Putamen (tissue), 1 donor: ENCODE measurements around the gene FIBCD1.
"Not testable (repeated sequence)": the region's sequence is repeated elsewhere in the genome, so short reads cannot be mapped to it uniquely, and the experiment has no call there.

Source experiments
- DNase-seq: peaks from one replicate; pipeline ENCODE4 v3.0.0-alpha.2; 2016; ENCODE audit warnings: low spot score

Gene FIBCD1

GRCh38 chr9:130921989-130922892, 16.8 kb downstream of the FIBCD1 start:
- DNase-seq: no peak

- no peak for DNase-seq
These were observed 17.6 kb downstream of the FIBCD1 start for GRCh38 chr9:130921300-130921988.

DNA sequence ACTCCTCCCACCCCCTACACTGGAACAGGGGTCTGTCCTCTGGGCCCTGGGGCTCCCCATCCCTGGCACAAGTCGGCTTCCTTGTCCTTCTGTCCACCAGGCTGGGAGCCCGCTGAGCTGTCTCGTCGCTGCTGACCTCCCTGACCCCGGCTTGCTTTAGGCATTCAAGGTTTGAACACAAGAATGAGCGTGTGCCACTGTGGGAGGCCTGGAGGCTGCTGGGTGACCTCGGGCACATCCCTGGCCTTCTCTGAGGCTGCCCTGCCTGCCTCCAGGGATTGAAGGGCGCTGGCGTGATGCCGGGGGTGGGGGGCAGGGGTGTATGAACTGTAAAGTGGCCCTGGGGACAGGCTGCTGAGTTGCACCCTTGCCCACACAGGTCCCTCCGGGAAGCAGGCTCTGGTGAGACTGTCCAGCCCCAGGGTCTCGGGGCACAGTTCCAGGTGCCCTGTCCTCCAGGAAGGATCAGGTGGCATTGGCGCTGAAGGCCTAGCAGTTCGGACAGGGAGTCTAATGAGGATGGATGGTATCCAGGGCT, 18.2 kb downstream of the FIBCD1 start:
- DNase-seq: no peak

DNA sequence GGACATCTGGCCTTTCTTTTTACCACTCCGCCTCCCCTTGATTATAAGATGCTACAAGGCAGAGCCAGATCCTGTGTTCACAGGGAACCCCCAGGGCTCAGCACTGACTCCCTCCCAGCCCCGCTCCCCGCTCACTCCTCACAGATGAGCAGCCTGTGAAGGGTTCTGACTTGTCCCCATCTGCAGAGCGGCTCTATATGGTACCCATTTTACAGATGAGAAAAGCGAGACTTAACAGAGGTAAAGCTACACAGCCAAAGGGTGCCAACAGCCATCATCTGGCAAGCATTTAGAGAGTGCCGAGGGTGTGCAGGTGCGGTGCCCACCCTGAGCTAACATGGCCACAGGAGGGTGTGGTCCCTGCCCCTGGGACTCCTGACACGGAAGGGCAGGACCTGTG, 18.8 kb downstream of the FIBCD1 start:
- DNase-seq: no peak

DNA sequence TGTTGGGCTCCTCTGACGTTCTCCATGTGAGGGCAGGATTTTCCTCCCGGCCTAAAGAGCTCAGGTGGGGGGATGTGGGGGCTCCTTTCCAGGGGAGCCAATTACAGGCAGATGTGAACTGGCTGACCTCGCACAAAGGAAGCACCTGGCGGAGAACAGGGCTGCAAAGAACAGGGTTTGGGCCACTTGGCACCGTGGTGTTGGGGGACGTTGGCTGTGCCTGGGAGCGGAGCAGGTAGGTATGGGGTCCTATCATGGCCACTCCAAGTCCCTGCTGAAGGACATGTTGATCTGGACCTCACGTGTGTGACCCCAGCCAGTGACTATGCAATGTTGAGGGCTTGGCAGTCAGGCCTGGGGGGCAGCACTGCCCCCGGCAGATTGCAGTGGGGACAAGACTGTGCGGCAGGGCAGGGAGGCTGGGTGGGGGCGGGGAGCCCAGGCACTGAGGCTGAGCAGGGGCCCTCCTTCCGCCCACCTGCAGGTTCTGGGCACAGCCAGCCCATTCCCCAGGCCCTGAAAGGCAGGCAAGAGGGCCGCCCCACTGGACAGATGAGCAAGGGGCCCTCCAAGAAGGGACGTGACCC, 19.4 kb downstream of the FIBCD1 start:
- no peak for DNase-seq

- DNase-seq: peak; percentile 35
These were observed 20.1 kb downstream of the FIBCD1 start for GRCh38 chr9:130918826-130919558.

GRCh38 chr9:130918101-130918825, 20.8 kb downstream of the FIBCD1 start:
- no peak for DNase-seq

DNA sequence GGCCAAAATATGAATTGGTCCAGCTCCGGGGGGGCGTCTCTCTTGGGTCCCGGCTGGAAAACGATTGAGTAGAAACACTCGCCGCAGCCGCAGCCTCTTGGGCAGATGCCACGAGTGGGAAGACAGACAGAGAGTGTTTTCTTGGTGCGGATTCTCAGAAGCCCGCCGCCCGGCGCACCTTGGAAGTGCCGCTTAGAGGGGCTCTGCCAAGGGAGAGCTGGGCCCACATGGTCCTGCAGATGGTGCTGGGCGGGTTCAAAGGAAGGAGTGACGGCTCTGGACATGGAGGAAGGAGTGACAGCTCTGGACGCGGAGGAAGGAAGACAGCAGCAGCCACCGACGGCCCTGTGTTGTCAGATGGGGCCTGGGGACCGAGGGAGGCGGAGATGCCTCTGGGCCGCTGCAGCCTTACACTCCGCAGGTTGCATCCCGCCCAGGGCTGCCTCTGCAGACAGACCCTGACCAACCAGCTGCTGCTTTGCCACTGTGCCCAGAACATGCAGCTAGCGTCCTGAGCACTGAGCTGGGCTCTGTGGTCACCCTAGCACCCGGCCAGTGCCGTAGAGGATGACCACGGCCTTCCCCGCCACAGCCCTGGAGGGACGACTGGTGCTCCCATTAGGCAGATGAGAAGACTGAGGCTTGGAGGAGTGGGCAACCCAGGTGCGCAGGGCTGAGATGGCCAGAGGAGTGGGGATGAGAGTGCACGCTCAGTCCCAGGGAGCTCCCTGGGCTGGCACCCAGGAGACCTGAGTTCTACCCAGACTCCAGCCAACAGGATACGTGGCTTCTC, 21.7 kb downstream of the FIBCD1 start:
- no peak for DNase-seq

DNA sequence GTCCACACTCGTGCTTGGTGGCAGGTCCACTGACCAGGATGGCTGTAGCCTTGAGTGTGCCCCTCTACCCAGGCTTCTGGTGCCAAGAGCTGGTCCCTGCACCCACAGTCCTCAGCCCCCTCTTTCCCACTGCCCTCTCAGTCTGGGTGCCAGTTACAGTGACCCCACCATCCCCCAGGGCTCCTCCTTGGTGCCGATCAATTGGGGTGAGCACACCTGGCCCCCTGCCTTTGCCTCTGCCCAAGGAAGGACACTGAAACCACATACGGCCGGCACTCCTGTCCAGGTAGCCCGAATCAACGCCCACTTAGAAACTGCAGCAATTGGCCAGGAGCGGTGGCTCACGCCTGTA, 24.0 kb downstream of the FIBCD1 start:
- DNase-seq: no peak

- DNase-seq: no peak
These were observed 24.5 kb downstream of the FIBCD1 start for GRCh38 chr9:130914417-130915095.

DNA sequence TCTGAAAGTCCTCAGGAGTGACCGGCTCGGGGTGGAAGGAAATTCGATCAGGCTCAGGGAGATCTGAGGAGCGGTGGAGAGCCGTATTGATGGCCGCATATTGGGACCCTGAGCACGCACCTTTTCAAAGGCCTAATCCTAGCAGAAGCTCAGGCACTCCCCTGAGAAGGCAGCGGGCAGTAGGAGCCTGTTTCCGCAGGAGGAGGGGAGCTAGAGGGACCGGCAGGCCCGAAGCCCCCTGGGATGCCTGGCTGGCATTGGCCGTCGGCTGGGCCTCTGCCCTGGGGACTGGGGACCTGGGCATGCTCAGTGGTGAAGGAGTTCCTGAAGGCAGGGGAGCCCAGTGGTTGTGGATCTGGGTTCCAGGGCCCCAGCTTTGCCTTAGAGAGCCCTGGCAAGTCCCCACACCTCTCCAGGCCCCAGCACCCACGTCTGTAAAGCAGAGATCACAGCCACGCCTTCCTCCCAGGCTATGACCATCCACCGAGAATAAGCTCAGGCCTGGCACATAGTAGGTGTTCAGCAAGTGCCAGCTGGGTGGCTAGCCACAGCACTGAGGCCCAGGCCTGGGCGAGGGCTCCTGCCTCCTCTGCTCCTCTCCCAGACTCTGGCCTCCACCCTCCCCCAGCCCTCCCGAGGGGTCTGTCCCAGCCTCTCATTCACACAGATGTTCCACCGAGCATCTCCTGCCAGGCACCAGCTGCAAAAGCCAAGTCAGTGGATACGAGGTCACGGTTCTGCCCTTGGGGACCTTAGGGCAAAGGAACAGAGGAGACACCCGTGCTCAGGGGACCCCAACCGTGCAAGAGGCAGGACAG, 25.2 kb downstream of the FIBCD1 start:
- no peak for DNase-seq

- DNase-seq: no peak
These were observed 26.0 kb downstream of the FIBCD1 start for GRCh38 chr9:130912932-130913598.

- no peak for DNase-seq
These were observed 27.6 kb downstream of the FIBCD1 start for GRCh38 chr9:130911254-130912049.

GRCh38 chr9:130910670-130911069, 28.4 kb downstream of the FIBCD1 start:
- not testable (repeated sequence) for DNase-seq

- DNase-seq: not testable (repeated sequence)
These were observed 29.0 kb downstream of the FIBCD1 start for GRCh38 chr9:130910041-130910440.

- no peak for DNase-seq
These were observed 30.1 kb downstream of the FIBCD1 start for GRCh38 chr9:130908878-130909355.

- no peak for DNase-seq
These were observed 30.7 kb downstream of the FIBCD1 start for GRCh38 chr9:130908146-130908877.
